Limb (tissue), 2 donors: ENCODE measurements around the gene MYBPC2.
"Not testable (repeated sequence)": the region's sequence is repeated elsewhere in the genome, so short reads cannot be mapped to it uniquely, and the experiment has no call there.

Source experiments
- DNase-seq, 2 donors: peaks; one replicate each; pipeline ENCODE4 v3.0.0-alpha.2; 2016; ENCODE audit errors: extremely low spot score in 2 of 2

MYBPC2 gene

DNA sequence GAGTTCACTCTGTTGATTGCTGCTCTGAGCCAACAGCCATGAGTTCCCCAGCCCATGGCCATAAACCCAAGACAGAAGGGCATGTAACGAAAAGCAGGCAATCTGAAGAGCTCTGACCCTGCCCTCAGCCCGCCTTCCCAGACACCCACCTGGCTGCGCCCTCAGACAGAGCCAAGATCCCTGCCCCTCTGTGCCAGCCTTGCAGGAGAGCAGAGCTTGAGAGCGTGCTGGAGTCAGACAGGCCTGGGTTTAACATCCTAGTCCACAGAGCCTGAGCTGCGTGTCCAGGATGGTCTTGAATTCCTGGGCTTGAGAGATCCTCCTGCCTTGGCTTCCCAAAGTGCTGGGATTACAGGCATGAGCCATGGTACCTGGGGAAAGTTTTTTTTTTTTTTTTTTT lies 24.6 kb downstream of the MYBPC2 start:
- DNase-seq, result no peak

DNA sequence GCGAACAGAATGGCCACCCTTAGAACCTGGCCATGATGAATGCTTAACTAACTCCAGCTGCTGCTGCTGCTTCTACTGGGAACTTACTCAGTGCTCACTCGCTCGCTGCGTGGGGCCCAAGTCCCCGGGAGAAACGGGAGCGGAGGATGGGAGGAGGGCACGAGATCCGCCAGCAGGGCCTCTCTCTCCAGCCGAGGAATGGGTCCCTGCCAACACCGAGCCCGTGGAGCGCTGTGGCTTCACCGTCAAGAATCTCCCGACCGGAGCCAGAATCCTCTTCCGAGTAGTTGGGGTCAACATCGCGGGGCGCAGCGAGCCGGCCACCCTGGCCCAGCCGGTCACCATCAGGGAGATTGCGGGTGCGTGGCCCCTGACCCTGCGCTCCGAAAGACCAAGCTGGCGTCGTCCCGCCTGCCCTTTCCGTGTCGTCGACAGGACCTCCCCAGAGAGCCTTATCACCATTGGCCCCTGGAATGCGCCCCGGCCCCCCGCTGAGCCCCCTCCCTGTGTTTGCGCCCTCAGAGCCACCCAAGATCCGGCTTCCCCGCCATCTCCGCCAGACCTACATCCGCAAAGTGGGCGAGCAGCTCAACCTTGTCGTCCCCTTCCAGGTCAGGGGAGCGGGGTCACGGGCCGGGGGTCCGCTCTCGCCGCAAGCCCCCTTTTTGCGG lies 25.8 kb downstream of the MYBPC2 start:
- DNase-seq, result no peak

DNA sequence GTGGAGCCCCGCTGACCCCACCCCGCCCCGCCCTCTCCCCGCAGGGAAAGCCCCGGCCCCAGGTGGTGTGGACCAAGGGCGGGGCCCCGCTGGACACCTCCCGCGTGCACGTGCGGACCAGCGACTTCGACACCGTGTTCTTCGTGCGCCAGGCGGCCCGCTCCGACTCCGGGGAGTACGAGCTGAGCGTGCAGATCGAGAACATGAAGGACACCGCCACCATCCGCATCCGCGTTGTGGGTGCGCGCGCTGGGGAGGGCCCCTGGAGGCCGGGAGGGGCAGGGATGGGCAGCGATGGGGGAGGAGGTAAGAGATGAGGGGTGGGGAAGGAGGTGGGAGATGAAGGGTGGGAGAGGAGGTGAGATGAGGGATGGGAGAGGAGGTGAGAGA lies 26.4 kb downstream of the MYBPC2 start:
- no peak for DNase-seq

DNA sequence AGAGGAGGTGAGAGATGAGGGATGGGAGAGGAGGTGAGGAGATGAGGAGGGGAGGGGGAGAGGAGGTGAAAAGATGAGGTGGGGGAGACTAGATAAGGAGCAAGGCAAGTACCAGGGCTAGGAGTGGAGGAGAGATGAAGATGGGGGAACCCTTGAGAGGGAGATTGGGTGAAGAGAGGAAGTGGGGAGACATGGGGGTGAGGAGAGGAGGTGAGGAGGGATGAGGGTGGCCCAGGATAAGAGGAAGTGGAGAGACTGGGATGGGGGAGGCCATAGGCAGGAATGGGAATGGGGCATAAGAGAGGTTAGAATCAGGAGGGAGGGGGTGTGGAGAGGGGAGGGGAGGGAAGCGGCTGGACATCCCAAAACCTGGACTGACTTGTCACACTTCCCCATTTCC lies 26.9 kb downstream of the MYBPC2 start:
- no peak for DNase-seq

DNA sequence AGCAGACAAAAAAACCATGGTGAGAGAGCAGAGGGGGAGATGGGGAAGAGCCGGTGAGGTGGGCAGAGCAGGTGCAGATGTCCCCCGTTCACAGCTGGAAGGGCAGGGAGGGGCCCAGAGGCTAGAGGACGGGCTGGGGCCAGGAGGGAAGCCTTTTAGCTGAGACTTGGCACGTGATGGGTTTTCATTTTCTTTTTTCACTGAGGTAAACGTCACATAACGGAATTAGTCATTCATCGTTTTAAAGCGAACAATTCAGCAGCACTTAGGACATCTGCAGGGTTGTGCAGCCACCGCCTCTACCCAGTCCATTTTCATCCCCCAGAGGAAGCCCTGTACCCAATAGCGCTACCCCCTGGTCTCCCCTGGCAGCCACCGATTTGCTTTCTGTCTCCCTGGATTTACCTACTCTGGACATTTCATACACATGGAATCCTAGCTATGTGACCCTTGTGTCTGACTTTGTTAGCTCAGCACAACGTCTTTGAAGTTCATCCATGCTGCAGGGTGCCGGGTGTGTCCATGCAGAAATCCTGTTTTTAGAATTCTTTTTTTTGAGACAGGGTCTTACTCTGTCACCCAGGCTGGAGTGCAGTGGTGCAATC lies 27.6 kb downstream of the MYBPC2 start:
- no peak for DNase-seq

DNA sequence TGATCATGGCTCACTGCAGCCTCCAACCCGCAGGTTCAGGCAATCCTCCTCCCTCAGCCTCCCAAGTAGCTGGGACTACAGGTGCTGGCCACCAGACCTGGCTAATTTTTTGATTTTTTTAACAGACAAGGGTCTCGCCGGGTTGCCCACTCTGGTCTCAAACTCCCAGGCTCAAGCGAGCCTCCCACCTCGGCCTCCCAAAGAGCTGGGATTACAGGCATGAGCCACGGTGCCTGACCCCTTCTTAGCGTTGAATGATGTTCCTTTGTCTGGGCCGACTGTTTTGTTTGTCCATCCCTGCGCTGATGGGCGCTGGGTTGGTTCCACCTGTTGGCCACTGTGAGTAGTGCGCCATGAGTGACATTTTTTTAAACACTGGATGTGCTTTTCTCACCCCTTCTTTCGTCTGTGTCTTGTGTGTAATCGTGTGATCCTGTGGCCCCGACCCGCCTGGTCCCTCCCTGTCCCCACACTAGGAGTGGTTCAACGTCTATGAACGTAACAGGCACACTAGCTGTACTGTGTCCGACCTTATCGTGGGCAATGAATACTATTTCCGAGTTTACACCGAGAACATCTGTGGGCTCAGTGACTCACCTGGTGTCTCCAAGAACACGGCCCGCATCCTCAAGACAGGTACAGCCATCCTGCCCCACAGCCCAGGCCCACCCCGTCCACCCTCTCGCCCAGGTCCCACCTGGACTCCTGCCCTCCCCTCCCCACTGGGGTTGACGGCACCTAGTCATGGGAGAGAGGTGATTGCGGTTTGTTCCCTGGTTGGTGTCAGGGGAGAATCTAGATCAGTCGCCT lies 28.6 kb downstream of the MYBPC2 start:
- peak in 1 of 2 donors; percentile 66 for DNase-seq

DNA sequence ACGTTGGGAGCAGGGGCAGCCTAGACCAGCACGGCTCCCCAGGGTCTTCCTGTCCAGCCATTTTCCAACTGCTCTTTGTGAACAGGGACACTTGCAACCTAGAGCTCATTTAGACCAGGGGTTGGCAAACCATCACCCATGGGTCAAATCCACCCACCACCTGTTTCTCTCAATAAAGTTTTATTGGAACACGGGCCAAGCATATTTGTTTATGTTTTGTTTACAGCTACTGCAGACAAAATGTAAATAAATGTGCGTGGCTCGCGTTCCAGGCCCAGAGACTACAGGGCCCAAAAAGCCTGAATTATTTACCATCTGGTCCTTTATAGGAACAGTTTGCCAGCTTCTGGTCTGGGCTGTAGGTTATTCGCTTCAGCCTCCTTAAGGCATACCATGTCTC lies 30.3 kb downstream of the MYBPC2 start:
- DNase-seq, result no peak

DNA sequence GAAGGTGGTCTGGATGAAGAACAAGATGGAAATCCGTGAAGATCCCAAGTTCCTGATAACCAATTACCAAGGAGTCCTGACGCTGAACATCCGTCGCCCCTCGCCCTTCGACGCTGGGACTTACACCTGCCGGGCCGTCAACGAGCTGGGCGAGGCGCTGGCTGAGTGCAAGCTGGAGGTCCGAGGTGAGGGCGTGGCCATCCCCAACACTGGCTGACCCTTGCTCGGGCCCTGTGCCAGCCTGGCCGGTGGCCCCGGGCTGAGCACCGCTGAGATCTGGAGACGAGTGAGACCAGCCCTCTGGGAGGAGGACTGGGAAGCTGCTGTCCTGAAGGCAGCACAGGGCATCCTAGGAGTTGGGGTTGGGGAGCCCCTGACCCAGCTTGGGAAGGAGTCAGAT lies 31.7 kb downstream of the MYBPC2 start:
- no peak for DNase-seq

DNA sequence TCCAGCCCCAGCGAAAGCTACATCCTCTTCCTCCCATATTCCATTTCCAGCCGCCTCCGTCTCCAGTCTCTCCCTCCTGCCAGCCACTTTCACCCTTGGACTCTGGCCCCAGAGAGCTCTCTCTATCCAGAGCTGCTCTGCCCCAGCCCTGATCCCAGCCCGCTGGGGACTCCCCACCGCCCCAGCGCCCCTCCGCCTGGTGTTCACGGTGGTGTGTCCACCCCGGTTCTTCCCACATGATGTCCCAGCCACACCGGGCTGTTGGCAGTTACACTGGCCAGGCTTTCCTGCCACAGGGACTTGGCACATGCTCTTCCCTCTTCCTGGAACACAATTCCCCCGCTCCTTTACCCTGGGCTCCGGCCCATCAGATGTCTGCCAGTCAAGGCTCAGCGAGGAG lies 32.3 kb downstream of the MYBPC2 start:
- DNase-seq, result no peak

DNA sequence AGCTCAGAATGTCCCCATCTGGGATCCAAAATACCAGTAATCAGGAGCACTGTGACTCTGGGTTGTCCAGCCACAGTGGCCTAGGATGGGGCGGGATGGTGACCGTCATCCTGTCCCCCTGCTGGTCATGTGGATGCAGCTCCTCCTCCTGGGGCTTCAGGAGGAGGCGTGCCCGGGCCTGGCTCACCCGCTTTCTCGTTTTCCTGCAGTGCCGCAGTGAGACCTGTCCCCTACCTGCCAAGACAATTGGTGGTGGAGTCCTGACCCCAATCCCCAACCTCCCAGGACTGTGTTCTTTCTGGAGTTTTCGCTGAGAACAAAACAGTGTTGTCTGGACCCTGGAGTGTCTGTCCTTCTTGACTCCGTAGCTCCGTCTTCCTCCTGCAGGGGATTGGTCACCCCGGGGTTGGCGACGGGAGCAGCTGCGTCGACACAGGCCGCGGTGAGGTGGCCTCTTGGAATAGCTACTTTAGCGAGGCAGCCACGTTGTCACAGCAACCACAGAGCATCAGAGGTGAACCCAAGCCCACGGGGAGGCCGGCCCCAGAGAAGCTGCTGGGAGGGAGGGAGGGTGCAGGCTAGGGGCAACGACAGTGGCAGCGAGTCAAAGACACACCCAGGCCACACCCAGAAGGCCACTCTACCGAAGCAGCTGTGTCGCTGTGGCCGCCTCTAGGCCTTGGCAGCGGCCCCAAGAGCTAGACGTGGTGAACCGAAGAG lies 33.5 kb downstream of the MYBPC2 start:
- DNase-seq, result no peak

DNA sequence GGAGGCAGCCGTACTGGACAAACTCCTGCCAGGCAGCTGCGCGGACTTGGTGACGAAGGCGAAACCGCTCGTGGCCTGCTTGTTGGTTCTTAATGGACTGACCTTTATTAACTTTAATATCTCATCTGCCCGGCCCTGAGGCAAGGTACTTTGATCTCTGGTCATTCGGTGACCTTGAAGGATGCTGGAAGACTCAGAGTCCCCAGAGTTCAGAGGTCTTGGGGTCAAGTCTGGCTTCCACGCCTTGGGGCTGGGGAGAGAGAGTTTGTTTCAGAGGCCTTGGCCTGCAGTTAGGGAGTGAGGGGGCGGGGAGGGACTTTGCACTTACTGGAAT lies 34.0 kb downstream of the MYBPC2 start:
- DNase-seq, result no peak

DNA sequence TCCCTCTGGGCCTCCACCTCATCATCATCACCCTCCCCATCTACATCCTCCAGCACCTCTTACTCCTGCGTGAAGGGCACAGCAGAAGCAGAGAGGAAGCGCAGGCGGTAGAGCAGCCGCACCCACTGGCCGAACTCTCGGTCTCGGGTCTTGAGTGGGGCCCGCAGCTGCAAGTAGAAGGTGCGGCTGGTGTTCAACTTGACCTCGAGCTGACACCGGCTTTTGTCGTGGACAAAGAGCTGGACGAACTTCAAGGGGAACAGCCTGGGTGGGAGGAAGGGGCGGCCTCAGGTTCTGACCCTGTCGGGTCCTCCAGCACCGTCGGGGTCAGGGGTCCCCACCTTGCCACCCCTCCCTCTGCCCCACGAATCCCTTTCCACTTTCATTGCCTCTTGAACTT lies 34.9 kb downstream of the MYBPC2 start:
- DNase-seq, result no peak

DNA sequence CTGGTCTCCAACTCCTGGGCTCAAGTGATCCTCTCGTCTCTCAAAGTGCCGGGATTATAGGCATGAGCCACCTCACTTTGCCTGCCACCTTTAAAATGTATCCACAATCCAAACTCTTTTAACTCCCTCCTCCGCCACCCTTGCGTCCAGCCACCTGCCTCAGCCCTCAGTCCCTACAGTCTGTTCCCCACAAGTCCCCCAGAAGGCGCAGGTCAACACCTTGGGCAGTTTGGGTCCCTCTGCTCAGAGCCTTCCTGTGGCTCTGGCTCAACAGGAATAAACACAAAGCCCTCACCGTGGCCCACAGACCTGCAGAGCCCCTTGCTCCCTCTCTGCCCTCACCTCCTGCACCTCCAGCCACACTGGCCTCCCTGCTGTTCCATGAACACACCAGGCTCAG lies 36.1 kb downstream of the MYBPC2 start:
- DNase-seq, result no peak

DNA sequence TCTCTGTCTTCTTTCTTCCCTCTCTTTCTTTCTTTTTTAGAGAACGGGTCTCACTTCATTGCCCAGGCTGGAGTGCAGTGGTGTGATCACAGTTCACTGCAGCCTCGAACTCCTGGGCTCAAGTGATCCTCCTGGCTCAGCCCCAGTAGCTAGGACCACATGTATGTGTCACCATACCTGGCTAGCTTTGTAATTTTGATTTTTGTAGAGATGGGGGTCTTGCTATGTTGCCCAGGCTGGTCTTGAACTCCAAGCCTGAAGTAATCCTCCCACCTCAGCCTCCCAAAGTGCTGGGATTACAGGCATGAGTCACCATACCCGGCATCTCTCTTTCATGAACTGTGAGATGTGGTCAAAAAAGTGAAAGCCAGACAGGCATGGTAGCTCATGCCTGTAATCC lies 40.6 kb downstream of the MYBPC2 start:
- not testable (repeated sequence) for DNase-seq

DNA sequence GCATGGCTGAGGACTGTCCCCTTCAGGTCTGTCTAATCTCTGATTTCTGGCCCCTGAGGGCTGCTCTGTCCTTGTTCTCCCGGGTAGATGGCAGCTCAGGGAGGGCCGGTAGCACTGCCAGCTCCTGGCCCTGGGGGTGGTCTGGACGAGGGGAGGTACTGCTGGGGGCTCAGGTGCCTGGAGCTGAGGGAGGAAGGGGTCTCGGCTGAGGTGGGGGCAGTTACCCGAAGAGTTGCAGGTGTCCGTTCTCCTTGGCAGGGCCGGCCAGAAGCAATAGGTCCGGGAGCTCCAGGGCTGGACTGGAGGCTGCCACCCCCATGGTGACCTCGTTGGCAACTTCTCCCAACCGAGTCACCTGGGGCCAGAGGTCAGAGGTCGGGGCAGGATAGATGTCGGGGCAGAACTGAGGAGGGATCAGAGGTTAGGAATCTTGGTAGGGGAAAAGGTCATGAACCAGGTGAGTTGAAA lies 42.4 kb downstream of the MYBPC2 start:
- no peak for DNase-seq

DNA sequence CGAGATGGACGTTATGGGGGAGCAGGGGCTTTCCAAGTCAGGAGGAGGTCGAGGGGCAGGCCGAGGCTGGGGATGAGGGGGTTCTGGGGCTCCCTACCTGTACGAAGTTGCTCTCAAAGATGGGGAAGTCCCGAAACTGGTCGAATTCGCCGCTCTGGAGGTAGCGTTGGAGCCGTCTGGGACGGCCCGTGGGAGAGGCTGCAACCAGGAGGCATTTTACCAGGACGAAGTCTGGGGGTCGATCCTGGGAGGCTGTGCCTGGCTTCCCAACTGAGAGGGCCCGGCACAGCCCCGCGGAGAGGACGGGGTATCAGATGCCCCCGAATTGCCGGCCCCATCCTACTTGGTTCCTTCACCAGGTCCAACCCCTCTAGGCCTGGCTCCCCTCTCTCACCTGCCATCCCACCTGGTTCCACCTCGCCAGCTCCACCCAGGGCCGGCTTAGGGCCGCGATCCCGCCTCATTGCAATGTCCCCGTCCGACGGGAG lies 43.1 kb downstream of the MYBPC2 start:
- DNase-seq, result no peak

DNA sequence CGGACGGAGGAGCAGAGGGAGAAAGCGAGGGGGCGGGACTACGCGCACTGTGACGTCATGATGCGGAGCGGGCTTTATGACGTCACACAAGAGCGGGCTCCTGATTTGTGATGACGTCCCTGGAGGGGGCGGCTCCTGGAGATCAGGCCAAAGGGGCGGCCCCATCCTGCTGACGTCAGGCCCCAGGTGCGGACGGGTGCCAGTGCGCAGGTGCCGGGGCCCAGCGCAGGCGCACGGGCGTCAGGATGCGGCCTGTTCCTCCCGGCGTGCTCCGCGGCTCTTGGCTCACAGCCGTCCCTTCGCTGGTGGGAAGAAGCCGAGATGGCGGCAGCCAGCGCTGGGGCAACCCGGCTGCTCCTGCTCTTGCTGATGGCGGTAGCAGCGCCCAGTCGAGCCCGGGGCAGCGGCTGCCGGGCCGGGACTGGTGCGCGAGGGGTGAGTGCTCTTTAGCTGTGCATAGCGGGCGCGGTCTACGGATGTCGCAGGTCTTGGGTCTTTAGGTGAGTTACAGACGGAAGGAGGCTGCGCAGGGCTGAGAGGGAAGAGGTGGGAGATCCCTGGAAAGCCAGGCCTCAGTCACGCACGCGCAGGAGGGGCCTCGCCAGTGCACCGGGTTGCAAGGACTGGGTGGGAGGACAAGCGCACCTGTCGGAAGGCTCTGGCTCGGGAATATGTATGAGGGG lies 43.7 kb downstream of the MYBPC2 start, which contains the start of the genes EMC10 and GARIN5A:
EMC10 (plus strand) TSS at position 284 of the 683 bp plus-strand sequence; CDS start at position 322, 38 bp downstream.
GARIN5A (minus strand) TSS at position 625 of the 683 bp plus-strand sequence; CDS start at position 165, 460 bp downstream.
- peak; percentile 92 to 98 for DNase-seq

DNA sequence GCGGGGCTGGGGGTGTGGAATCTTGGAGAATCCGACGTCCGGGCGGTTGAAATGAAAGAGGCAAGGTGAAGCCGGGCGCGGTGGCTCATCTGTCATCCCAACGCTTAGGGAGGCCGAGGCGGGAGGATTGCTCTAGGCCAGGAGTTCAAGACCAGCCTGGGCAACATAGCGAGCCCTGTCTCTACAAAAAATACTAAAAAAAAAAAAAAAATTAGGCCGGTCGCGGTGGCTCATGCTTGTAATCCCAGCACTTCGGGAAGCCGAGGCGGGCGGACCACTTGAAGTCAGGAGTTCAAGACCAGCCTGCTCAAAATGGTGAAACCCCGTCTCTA lies 44.2 kb downstream of the MYBPC2 start:
- no peak for DNase-seq

DNA sequence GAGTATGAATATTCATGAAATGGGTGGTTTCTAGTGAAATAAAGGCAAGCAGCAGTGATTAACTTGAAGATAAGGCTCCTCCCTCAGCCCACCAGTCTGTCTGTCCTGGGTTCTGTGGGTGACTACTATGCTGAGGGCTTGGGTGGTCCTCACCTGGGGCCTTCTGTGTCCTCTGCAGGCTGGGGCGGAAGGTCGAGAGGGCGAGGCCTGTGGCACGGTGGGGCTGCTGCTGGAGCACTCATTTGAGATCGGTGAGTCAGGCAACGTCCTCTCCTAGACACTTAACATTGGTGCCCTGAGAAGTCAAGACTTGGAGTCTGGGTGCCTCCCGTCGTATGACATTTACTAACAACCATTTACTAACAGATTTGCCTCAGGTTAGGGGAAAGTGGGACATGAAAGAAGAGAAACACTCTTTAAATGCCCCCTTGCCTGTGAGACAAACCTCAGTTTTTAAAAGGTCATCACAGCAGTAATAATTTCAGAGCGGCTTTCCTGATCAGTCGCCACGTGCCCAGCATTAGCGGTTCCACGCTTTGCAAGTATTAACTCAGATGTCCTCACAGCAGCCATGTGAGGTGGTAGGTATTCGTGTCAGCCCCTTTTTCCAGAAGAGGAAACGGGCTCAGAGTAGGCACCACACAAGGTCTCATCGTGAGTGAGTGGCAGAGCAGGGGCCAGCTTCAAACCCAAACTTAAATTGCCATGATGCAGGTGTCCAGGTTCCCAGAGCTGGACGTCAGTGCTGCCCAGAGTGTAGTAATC lies 45.2 kb downstream of the MYBPC2 start:
- no peak for DNase-seq

DNA sequence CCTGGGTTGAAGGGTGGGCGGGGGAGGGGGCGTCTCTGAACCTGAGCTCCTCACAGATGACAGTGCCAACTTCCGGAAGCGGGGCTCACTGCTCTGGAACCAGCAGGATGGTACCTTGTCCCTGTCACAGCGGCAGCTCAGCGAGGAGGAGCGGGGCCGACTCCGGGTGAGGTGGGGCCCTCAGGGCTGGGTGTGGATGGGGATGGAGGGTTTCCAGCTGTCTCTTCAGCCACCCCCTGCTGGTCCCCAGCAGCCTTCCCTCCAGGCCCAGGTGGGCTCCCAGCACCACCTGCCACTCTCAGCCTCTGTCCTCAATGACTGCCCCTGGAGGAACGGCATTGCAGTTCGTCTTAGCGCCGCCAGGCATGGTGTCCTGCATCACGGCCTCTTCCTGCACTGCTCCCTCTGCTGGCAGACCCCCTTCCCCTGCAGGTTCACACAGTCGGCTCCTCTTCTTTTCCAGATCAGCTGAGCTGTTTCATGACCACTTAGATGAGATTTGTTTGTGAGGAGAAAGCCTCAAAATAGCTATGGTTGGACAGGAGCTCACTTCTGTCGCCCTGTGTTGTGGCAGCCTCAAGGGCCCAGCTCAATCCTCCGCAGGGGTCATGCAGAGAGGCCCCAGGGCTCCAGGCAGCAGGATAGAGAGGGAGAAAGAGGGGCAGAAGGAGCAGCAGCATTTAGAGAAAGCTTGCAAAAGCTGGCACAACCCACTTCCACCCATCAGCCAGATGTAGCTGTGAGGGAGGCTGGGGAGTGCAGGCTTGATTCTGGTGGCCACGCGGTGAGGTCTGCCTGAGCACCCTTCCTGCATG lies 46.4 kb downstream of the MYBPC2 start:
- DNase-seq, result no peak
